MCF 10A (cell line): ENCODE data around the gene NCOA6. TPM values are rescaled to one million over a fixed set of nuclear protein-coding genes. Genes with fewer than 3 reads are reported as not detected.

Experiments used
- BruUV-seq: library from RNA; stranded (reverse); fragments of 400-500 nt; replicated peaks from 2 replicates; lab custom pipeline; 2021; lab: Mats Ljungman, UMichigan
- CTCF ChIA-PET: fragments of 300-600 bp; sonication (Branson Sonifier 250); formaldehyde crosslinking; extraction: SDS; loops from one replicate; lab custom pipeline; 2021; ENCODE audit warnings: antibody characterized with exemption, inconsistent platforms; lab: Yijun Ruan, JAX
- POLR2A ChIA-PET: fragments of 300-600, 350-650 bp; sonication (Branson Sonifier 250); formaldehyde crosslinking; extraction: SDS; loops from one replicate; lab custom pipeline; 2020; ENCODE audit warnings: antibody characterized with exemption, inconsistent platforms; lab: Yijun Ruan, JAX
- DNase-seq: peaks from one replicate; pipeline ENCODE4 v3.0.0-alpha.2; 2018; ENCODE audit not compliant: unreplicated experiment
- H3K27ac Mint-ChIP-seq: one replicate; pipeline ENCODE4 v1.8.0; 2022; ENCODE audit warnings: mild to moderate bottlenecking, low read depth, mixed read lengths; ENCODE audit not compliant: unreplicated experiment
- H3K27me3 Mint-ChIP-seq: one replicate; pipeline ENCODE4 v1.8.0; 2022; ENCODE audit warnings: mixed read lengths; ENCODE audit not compliant: insufficient read depth, unreplicated experiment
- H3K36me3 Mint-ChIP-seq: one replicate; pipeline ENCODE4 v1.8.0; 2022; ENCODE audit warnings: mild to moderate bottlenecking, moderate library complexity, mixed read lengths; ENCODE audit not compliant: insufficient read depth, unreplicated experiment
- H3K4me1 Mint-ChIP-seq: one replicate; pipeline ENCODE4 v1.8.0; 2022; ENCODE audit warnings: mixed read lengths; ENCODE audit not compliant: insufficient read depth, unreplicated experiment
- H3K4me3 Mint-ChIP-seq: one replicate; pipeline ENCODE4 v1.8.0; 2022; ENCODE audit warnings: mild to moderate bottlenecking, moderate library complexity, mixed read lengths; ENCODE audit not compliant: unreplicated experiment
- H3K9me3 Mint-ChIP-seq: one replicate; pipeline ENCODE4 v1.8.0; 2022; ENCODE audit warnings: mixed read lengths; ENCODE audit not compliant: unreplicated experiment
- CTCF ChIP-seq: fragments of 200-600 bp; IDR thresholded peaks from one replicate; pipeline ENCODE4 v1.8.0; 2022; ENCODE audit warnings: antibody characterized with exemption, mild to moderate bottlenecking; ENCODE audit not compliant: unreplicated experiment
- intact Hi-C: fragments of 100-400 bp; cut with micrococcal nuclease; formaldehyde crosslinking; loops from 2 replicates; pipeline ENCODE4 v1.14.1; 2022
- total RNA-seq: library from RNA; stranded (reverse); gene quantifications from 2 replicates; pipeline ENCODE4 v1.2.3, GENCODE V29; 2022

The NCOA6 gene
- total RNA-seq, 1 experiment from 2014 or later, result 27.9 TPM

DNA sequence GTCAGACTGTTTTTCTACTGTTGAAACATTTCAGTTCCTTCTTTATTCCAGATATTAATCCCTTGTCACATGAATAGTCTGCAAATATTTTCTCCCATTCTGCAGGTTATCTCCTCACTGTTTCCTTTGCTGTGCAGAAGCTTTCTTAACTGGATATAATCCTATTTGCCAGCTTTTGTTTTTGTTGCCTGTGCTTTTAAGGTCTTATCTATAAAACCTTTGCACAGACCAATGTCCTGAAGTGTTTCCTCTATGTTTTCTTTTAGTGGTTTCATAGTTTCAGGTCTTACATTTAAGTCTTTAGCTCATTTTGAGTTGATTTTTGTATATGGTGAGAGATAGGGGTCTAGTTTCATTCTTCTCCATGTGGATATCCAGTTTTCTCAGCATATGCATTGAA is 19.2 kb downstream of the NCOA6 start:
- CTCF ChIA-PET, result interaction anchor here (0.7 kb wide), 1 partner anchor 10 kb away, joined by 3 read pairs; no protein-coding TSS in a partner anchor
- TF ChIP-seq CTCF, result no peak
- H3K27me3 Mint-ChIP-seq, result no peaks in the 10 kb centered on the region
- H3K4me3 Mint-ChIP-seq, result no peak overlapping the region
- H3K4me1 Mint-ChIP-seq, result no peaks in the 10 kb centered on the region
- no TSS peak for BruUV-seq
- no peak for DNase-seq
- POLR2A ChIA-PET, result no interaction called here
- intact Hi-C loops, result no loop called here
- no peaks in the 10 kb centered on the region for H3K9me3 Mint-ChIP-seq
- peaks cover 5% of the 10 kb centered on the region for H3K36me3 Mint-ChIP-seq
- H3K27ac Mint-ChIP-seq, result no peak overlapping the region

DNA sequence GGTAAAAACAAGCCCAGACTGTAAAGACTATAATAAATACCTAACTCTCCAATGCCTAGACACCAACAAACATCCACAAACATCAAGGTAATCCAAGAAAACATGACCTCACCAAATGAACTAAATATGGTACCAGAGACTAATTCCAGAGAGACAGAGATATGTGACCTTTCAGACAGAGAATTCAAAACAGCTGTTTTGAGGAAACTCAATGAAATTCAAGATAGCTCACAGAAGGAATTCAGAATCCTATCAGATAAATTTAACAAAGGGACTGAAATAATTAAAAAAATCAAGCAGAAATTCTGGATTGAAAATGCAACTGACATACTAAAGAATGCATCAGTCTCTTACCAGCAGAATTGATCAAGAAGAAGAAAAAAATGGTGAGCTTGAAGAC is 26.6 kb downstream of the NCOA6 start:
- no peak overlapping the region for H3K4me3 Mint-ChIP-seq
- ChIA-PET POLR2A (no interaction called here), CTCF (interaction anchor here (1.1 kb wide), 1 partner anchor 29 kb away, joined by 3 read pairs; no protein-coding TSS in a partner anchor)
- DNase-seq, result no peak
- no TSS peak for BruUV-seq
- intact Hi-C loops, result no loop called here
- TF ChIP-seq CTCF, result no peak
- no peak overlapping the region for H3K27ac Mint-ChIP-seq
- H3K9me3 Mint-ChIP-seq, result no peaks in the 10 kb centered on the region
- H3K36me3 Mint-ChIP-seq, result no peaks in the 10 kb centered on the region
- H3K4me1 Mint-ChIP-seq, result peaks cover 6% of the 10 kb centered on the region
- no peaks in the 10 kb centered on the region for H3K27me3 Mint-ChIP-seq

- Mint-ChIP-seq H3K27ac (no peak overlapping the region), H3K27me3 (no peaks in the 10 kb centered on the region), H3K9me3 (no peaks in the 10 kb centered on the region), H3K36me3 (no peaks in the 10 kb centered on the region), H3K4me3 (no peak overlapping the region), H3K4me1 (peaks cover 6% of the 10 kb centered on the region)
- intact Hi-C loops, result no loop called here
- BruUV-seq, result no TSS peak
- no peak for TF ChIP-seq CTCF
- no peak for DNase-seq
- POLR2A ChIA-PET, result interaction anchor here (1.1 kb wide), 1 partner anchor 28 kb away, joined by 3 read pairs; no protein-coding TSS in a partner anchor
- CTCF ChIA-PET, result interaction anchor here (1.0 to 1.1 kb wide), 2 partner anchors 26 to 29 kb away, joined by 3 to 4 read pairs; no protein-coding TSS in a partner anchor
Measured at GRCh38 chr20:34798328-34798727, 27.1 kb downstream of the NCOA6 start.

GRCh38 chr20:34797012-34797995 is 28.1 kb downstream of the NCOA6 start:
- Mint-ChIP-seq H3K4me1 (peaks cover 6% of the 10 kb centered on the region), H3K27ac (no peak overlapping the region), H3K9me3 (no peaks in the 10 kb centered on the region), H3K36me3 (no peaks in the 10 kb centered on the region), H3K4me3 (no peak overlapping the region), H3K27me3 (no peaks in the 10 kb centered on the region)
- intact Hi-C loops, result no loop called here
- TF ChIP-seq CTCF, result no peak
- POLR2A ChIA-PET, result interaction anchor here (1.1 to 1.2 kb wide), 4 partner anchors 9 to 29 kb away, joined by 3 to 5 read pairs (median 4); no protein-coding TSS in a partner anchor
- DNase-seq, result no peak
- no TSS peak for BruUV-seq
- CTCF ChIA-PET, result interaction anchor here (0.6 to 1.9 kb wide), 5 partner anchors 8 to 1342 kb away, joined by 3 to 5 read pairs (median 4); no protein-coding TSS in a partner anchor
